GM03348 (cell line): ENCODE measurements around the gene CCSER2.
"Not testable (repeated sequence)": the region's sequence is repeated elsewhere in the genome, so short reads cannot be mapped to it uniquely, and the experiment has no call there.

Experiments used
- DNase-seq: peaks from one replicate; pipeline ENCODE4 v3.0.0; 2012; ENCODE audit warnings: low spot score

Gene CCSER2

GRCh38 chr10:84395581-84395980, 67.2 kb downstream of the CCSER2 start:
- DNase-seq = no peak

- no peak for DNase-seq
These were observed 69.4 kb downstream of the CCSER2 start for GRCh38 chr10:84397735-84398144.

- DNase-seq = no peak
These were observed 70.3 kb downstream of the CCSER2 start for GRCh38 chr10:84398696-84399095.

GRCh38 chr10:84401854-84402611, 73.6 kb downstream of the CCSER2 start:
- no peak for DNase-seq

- no peak for DNase-seq
These were observed 76.4 kb downstream of the CCSER2 start for GRCh38 chr10:84404783-84405182.

GRCh38 chr10:84405662-84406061, 77.3 kb downstream of the CCSER2 start:
- DNase-seq = no peak

GRCh38 chr10:84406561-84406960, 78.2 kb downstream of the CCSER2 start:
- no peak for DNase-seq

- no peak for DNase-seq
These were observed 79.1 kb downstream of the CCSER2 start for GRCh38 chr10:84407388-84408049.

- DNase-seq = no peak
These were observed 84.1 kb downstream of the CCSER2 start for GRCh38 chr10:84412482-84412881.

- DNase-seq = not testable (repeated sequence)
These were observed 85.7 kb downstream of the CCSER2 start for GRCh38 chr10:84414110-84414509.

GRCh38 chr10:84415539-84416244, 87.3 kb downstream of the CCSER2 start:
- DNase-seq = no peak

- DNase-seq = no peak
These were observed 87.8 kb downstream of the CCSER2 start for GRCh38 chr10:84416245-84416555.

GRCh38 chr10:84423719-84424118, 95.3 kb downstream of the CCSER2 start:
- DNase-seq = no peak

GRCh38 chr10:84424731-84425167, 96.4 kb downstream of the CCSER2 start:
- DNase-seq = peak; percentile 85

GRCh38 chr10:84427903-84428650, 99.7 kb downstream of the CCSER2 start:
- no peak for DNase-seq

- no peak for DNase-seq
These were observed 100.3 kb downstream of the CCSER2 start for GRCh38 chr10:84428711-84429110.

GRCh38 chr10:84429926-84430520, 101.6 kb downstream of the CCSER2 start:
- DNase-seq = peak; percentile 7

- DNase-seq = no peak
These were observed 104.5 kb downstream of the CCSER2 start for GRCh38 chr10:84432891-84433290.

GRCh38 chr10:84440781-84441180, 112.4 kb downstream of the CCSER2 start:
- DNase-seq = no peak

GRCh38 chr10:84447701-84448400, 119.5 kb downstream of the CCSER2 start:
- no peak for DNase-seq

- DNase-seq = not testable (repeated sequence)
These were observed 121.0 kb downstream of the CCSER2 start for GRCh38 chr10:84449351-84449750.
